HCT116 (cell line): ENCODE data around the gene ZNF512. TPM values are rescaled to one million over a fixed set of nuclear protein-coding genes. Genes with fewer than 3 reads are reported as not detected.
A peak's percentile ranks its signal among the peaks of the same experiment; 100 is the strongest.

Experiments used
- ATAC-seq: fragments of 200-7000 bp; cut with Tn5 transposase; 2 replicates; pipeline ENCODE4 v1.9.1; 2020; ENCODE audit warnings: mild to moderate bottlenecking, moderate library complexity
- BruUV-seq: library from RNA; stranded (reverse); fragments of 400-500 nt; replicated peaks from 2 replicates; lab custom pipeline; 2021; lab: Mats Ljungman, UMichigan
- CTCF ChIA-PET: fragments of 300-600 bp; sonication (Branson Sonifier 250); formaldehyde crosslinking; loops from one replicate; lab custom pipeline; 2021; ENCODE audit warnings: antibody characterized with exemption; lab: Charles Lee
- POLR2A ChIA-PET: fragments of 300-600, 350-600 bp; sonication (Branson Sonifier 250); formaldehyde crosslinking; loops from one replicate; lab custom pipeline; 2021; ENCODE audit warnings: antibody characterized with exemption; lab: Charles Lee
- RAD21 ChIA-PET, 2 experiments: fragments of 300-600 bp; sonication (Branson Sonifier 250); formaldehyde crosslinking; loops; one replicate each; lab custom pipeline; 2023; ENCODE audit warnings: low total read pairs in 2 of 2; ENCODE audit not compliant: uncharacterized antibody in 2 of 2, unreplicated experiment in 2 of 2, low non-redundant PET in 1 of 2; lab: Charles Lee
- DNase-seq: peaks from one replicate; pipeline ENCODE4 v3.0.0-alpha.2; 2010; ENCODE audit warnings: low read depth, low spot score
- H2AFZ ChIP-seq: fragments of 200-600 bp; shearing (Covaris generic), sonication (generic); 2 replicates; pipeline ENCODE4 v1.6.1; 2017; ENCODE audit warnings: low read depth, mixed run types, mixed read lengths, antibody characterized with exemption, low read length; ENCODE audit not compliant: poor library complexity, severe bottlenecking
- H3K27ac ChIP-seq: 2 replicates; pipeline ENCODE4 v1.5.1; 2012; ENCODE audit warnings: low read depth, low read length
- H3K27me3 ChIP-seq: fragments of 200-600 bp; sonication (generic); 2 replicates; pipeline ENCODE4 v1.6.1; 2016; ENCODE audit warnings: mixed run types, low read length, mixed read lengths; ENCODE audit not compliant: insufficient read depth
- H3K36me3 ChIP-seq, 2 experiments: fragments of 200-500 bp in 1 of 2; fragments of 200-600 bp in 1 of 2; sonication (Bioruptor generic) in 1 of 2; sonication (generic) in 1 of 2; 2 replicates each; pipeline versions ENCODE4 v1.5.1 to v1.6.1; 2014 to 2016; ENCODE audit warnings: low read length in 2 of 2, inconsistent platforms in 1 of 2, mixed read lengths in 1 of 2, mixed run types in 1 of 2; ENCODE audit not compliant: insufficient read depth in 2 of 2, control insufficient read depth in 1 of 2
- H3K4me1 ChIP-seq, 2 experiments: fragments of 200-600 bp in 1 of 2; sonication (generic) in 1 of 2; 2 replicates each; pipeline versions ENCODE4 v1.5.1 to v1.6.1; 2012 to 2017; ENCODE audit warnings: low read length in 2 of 2, inconsistent platforms in 1 of 2, mild to moderate bottlenecking in 1 of 2, mixed read lengths in 1 of 2, mixed run types in 1 of 2, moderate library complexity in 1 of 2; ENCODE audit not compliant: insufficient read depth in 2 of 2, control insufficient read depth in 1 of 2
- H3K4me2 ChIP-seq: fragments of 200-600 bp; sonication (generic); 2 replicates; pipeline ENCODE4 v1.6.1; 2017; ENCODE audit warnings: mixed run types, low read length, mixed read lengths
- H3K4me3 ChIP-seq, 2 experiments: fragments of 200-600 bp in 1 of 2; sonication (generic) in 1 of 2; replicated peaks in 1 of 2; 2 replicates each; pipeline ENCODE4 v1.5.1; 2011 to 2016; ENCODE audit warnings: low read length in 2 of 2, control low read depth in 1 of 2, low read depth in 1 of 2, mild to moderate bottlenecking in 1 of 2, mixed read lengths in 1 of 2, mixed run types in 1 of 2
- H3K79me2 ChIP-seq: fragments of 200-600 bp; sonication (generic); 2 replicates; pipeline ENCODE4 v1.6.1; 2017; ENCODE audit warnings: mild to moderate bottlenecking, mixed run types, low read length, moderate library complexity, mixed read lengths; ENCODE audit not compliant: insufficient read depth
- H3K9ac ChIP-seq: fragments of 200-600 bp; sonication (generic); 2 replicates; pipeline ENCODE4 v1.6.1; 2016; ENCODE audit warnings: low read length, mixed read lengths
- H3K9me2 ChIP-seq: fragments of 200-600 bp; sonication (generic), shearing (Covaris generic); 2 replicates; pipeline ENCODE4 v1.6.1; 2017; ENCODE audit warnings: mixed run types, mild to moderate bottlenecking, moderate library complexity; ENCODE audit not compliant: insufficient read depth
- H3K9me3 ChIP-seq, 2 experiments: fragments of 200-500 bp in 1 of 2; fragments of 200-600 bp in 1 of 2; sonication (Bioruptor generic) in 1 of 2; sonication (generic) in 1 of 2; 2 replicates each; pipeline ENCODE4 v1.6.1; 2014 to 2017; ENCODE audit warnings: low read length in 2 of 2, mixed read lengths in 2 of 2, inconsistent platforms in 1 of 2, low read depth in 1 of 2, mild to moderate bottlenecking in 1 of 2, mixed run types in 1 of 2, moderate library complexity in 1 of 2; ENCODE audit not compliant: control insufficient read depth in 1 of 2, insufficient read depth in 1 of 2
- H4K20me1 ChIP-seq: fragments of 200-600 bp; sonication (generic), shearing (Covaris generic); 2 replicates; pipeline ENCODE4 v1.6.1; 2017; ENCODE audit warnings: mixed run types, mild to moderate bottlenecking, moderate library complexity; ENCODE audit not compliant: insufficient read depth
- ATF3 ChIP-seq: IDR thresholded peaks from 2 replicates; pipeline ENCODE4 v1.6.1; 2012
- CBX3 ChIP-seq: IDR thresholded peaks from 2 replicates; pipeline ENCODE4 v1.6.1; 2012; ENCODE audit warnings: low read depth
- CEBPB ChIP-seq: IDR thresholded peaks from 2 replicates; pipeline ENCODE4 v1.6.1; 2012; ENCODE audit warnings: low read depth
- CTCF ChIP-seq, 3 experiments: fragments of 200-600 bp in 1 of 3; sonication (generic) in 1 of 3; IDR thresholded peaks in 2 of 3; conservative IDR thresholded peaks in 1 of 3; 2 replicates each; pipeline ENCODE4 v1.5.1; 2012 to 2017; ENCODE audit warnings: low read depth in 2 of 3, low read length in 2 of 3, antibody characterized with exemption in 1 of 3, borderline replicate concordance in 1 of 3, control low read depth in 1 of 3, mild to moderate bottlenecking in 1 of 3, mixed read lengths in 1 of 3, mixed run types in 1 of 3, moderate library complexity in 1 of 3; ENCODE audit not compliant: insufficient read depth in 1 of 3
- EGR1 ChIP-seq: IDR thresholded peaks from 2 replicates; pipeline ENCODE4 v1.6.1; 2012; ENCODE audit warnings: low read depth
- EZH2 ChIP-seq: fragments of 200-600 bp; sonication (generic); IDR thresholded peaks from 2 replicates; pipeline ENCODE4 v1.6.1; 2017; ENCODE audit warnings: antibody characterized with exemption, mixed run types
- FOSL1 ChIP-seq: IDR thresholded peaks from 2 replicates; pipeline ENCODE4 v1.6.1; 2012; ENCODE audit warnings: low read depth
- JUND ChIP-seq: IDR thresholded peaks from 2 replicates; pipeline ENCODE4 v1.6.1; 2012
- MAX ChIP-seq: IDR thresholded peaks from 2 replicates; pipeline ENCODE4 v1.6.1; 2012
- POLR2A ChIP-seq: IDR thresholded peaks from 2 replicates; pipeline ENCODE4 v1.7.0; 2011; ENCODE audit warnings: borderline replicate concordance; ENCODE audit not compliant: insufficient read depth, insufficient read length; ENCODE audit errors: extremely low read depth
- POLR2AphosphoS5 ChIP-seq: IDR thresholded peaks from 2 replicates; pipeline ENCODE4 v1.6.1; 2011; ENCODE audit warnings: mild to moderate bottlenecking, low read depth, low read length, moderate library complexity
- RAD21 ChIP-seq: IDR thresholded peaks from 2 replicates; pipeline ENCODE4 v1.6.1; 2012; ENCODE audit warnings: low read depth, mild to moderate bottlenecking
- REST ChIP-seq: IDR thresholded peaks from 2 replicates; pipeline ENCODE4 v1.6.1; 2012; ENCODE audit warnings: low read depth
- SIN3A ChIP-seq: IDR thresholded peaks from 2 replicates; pipeline ENCODE4 v1.6.1; 2012; ENCODE audit warnings: low read depth
- SP1 ChIP-seq: IDR thresholded peaks from 2 replicates; pipeline ENCODE4 v1.6.1; 2012; ENCODE audit warnings: low read depth
- SRF ChIP-seq: IDR thresholded peaks from 2 replicates; pipeline ENCODE4 v1.6.1; 2012; ENCODE audit warnings: low read depth
- TCF7L2 ChIP-seq: IDR thresholded peaks from 2 replicates; pipeline ENCODE4 v1.7.0; 2011; ENCODE audit warnings: borderline replicate concordance, inconsistent platforms; ENCODE audit not compliant: insufficient read depth, insufficient read length; ENCODE audit errors: extremely low read depth
- YY1 ChIP-seq: IDR thresholded peaks from 2 replicates; pipeline ENCODE4 v1.6.1; 2011; ENCODE audit warnings: low read length, low read depth, moderate library complexity, mild to moderate bottlenecking; ENCODE audit not compliant: insufficient replicate concordance; ENCODE audit errors: extremely low read depth
- ZBTB33 ChIP-seq: IDR thresholded peaks from 2 replicates; pipeline ENCODE4 v1.6.1; 2011; ENCODE audit warnings: mild to moderate bottlenecking, low read length, moderate library complexity; ENCODE audit not compliant: insufficient replicate concordance; ENCODE audit errors: extremely low read depth
- ZFX ChIP-seq: fragments of 450-650 bp; IDR thresholded peaks from 2 replicates; pipeline ENCODE4 v1.6.1; 2017
- intact Hi-C: fragments of 100-400 bp; cut with micrococcal nuclease; formaldehyde crosslinking; loops from 2 replicates; pipeline ENCODE4 v1.10.0; 2022
- total RNA-seq: library from RNA; stranded (reverse); gene quantifications from one replicate; pipeline ENCODE4 v1.2.1, GENCODE V29; 2021; ENCODE audit not compliant: unreplicated experiment

ZNF512 gene
- total RNA-seq, 1 experiment from 2014 or later: 33.0 TPM

- H3K4me2 ChIP-seq: peak overlapping the region; percentile 96
- H3K27me3 ChIP-seq: no peaks in the 10 kb centered on the region
- H3K27ac ChIP-seq: peak overlapping the region; percentile 43
- no peaks in the 10 kb centered on the region for H3K36me3 ChIP-seq
- intact Hi-C loops: loop anchor here (10.0 kb wide), 1 partner anchor 157 kb away; the partner anchor contains the start of gene NRBP1
- H3K4me3 ChIP-seq: peak overlapping the region; percentile 94 to 95
- H3K9me3 ChIP-seq: no peaks in the 10 kb centered on the region; a peak in 1 of 4 replicates
- no peak for ATAC-seq
- H3K79me2 ChIP-seq: peaks cover 43% of the 10 kb centered on the region
- H3K9me2 ChIP-seq: no peaks in the 10 kb centered on the region
- peak overlapping the region; percentile 89 for H3K9ac ChIP-seq
- H3K4me1 ChIP-seq: peaks cover 0 to 19% of the 10 kb centered on the region in 2 experiments; a peak in 2 of 4 replicates
- ChIA-PET RAD21 (no interaction called here), POLR2A (interaction anchor here (0.9 to 1.3 kb wide), 3 partner anchors 45 to 57 kb away, joined by 3 to 4 read pairs (median 3); no protein-coding TSS in a partner anchor), CTCF (no interaction called here)
- H2AFZ ChIP-seq: peak overlapping the region; percentile 66
- BruUV-seq: TSS peak; percentile 82
- TF ChIP-seq CBX3 (no peak), FOSL1 (no peak), SIN3A (no peak), SP1 (no peak), POLR2A (no peak), SRF (no peak), EGR1 (no peak), EZH2 (no peak), CTCF (IDR thresholded peaks at IDR 0.05 in 2 of 3, conservative IDR thresholded peaks at IDR 0.05 in 1 of 3; ENCODE audit: borderline replicate concordance in 1 of 3, insufficient read depth in 1 of 3, low read depth in 2 of 3, low read length in 2 of 3) (no peak), JUND (no peak), RAD21 (no peak), TCF7L2 (no peak), POLR2AphosphoS5 (no peak), ZFX (no peak), CEBPB (no peak), REST (no peak), MAX (no peak), ZBTB33 (no peak), YY1 (no peak), ATF3 (no peak)
- H4K20me1 ChIP-seq: no peaks in the 10 kb centered on the region
- no peak for DNase-seq
Observed at GRCh38 chr2:27582129-27582694, 630 bp upstream of the ZNF512 start.
